ENCODE data around the gene HLA-E. TPM values are rescaled to one million over a fixed set of nuclear protein-coding genes. Genes with fewer than 3 reads are reported as not detected.

The HLA-E gene
- polyA plus RNA-seq, 3 donors, result 870 to 944 (median 893) TPM

GRCh38 chr6:30452736-30453507, 36.4 kb upstream of the HLA-E start:
- Mint-ChIP-seq H3K4me1 (peaks cover 38% of the 10 kb centered on the region), H3K27ac (no peak overlapping the region), H3K27me3 (ENCODE audit: low read depth in 3 of 3) (peaks cover 88 to 98% (median 98%) of the 10 kb centered on the region in 3 donors), H3K36me3 (peaks cover 0 to 18% of the 10 kb centered on the region in 2 donors), H3K9me3 (peaks cover 0 to 41% (median 20%) of the 10 kb centered on the region in 7 donors), H3K4me3 (peak overlapping the region in 1 of 2 donors; percentile 83)
- intact Hi-C loops (cut with micrococcal nuclease), result no loop called here
- H3K79me2 ChIP-seq (ENCODE audit: insufficient read depth, low read length), result no peaks in the 10 kb centered on the region
- peaks cover 23% of the 10 kb centered on the region for H4K20me1 ChIP-seq (ENCODE audit: insufficient read depth, low read length)
- H3K4me2 ChIP-seq (replicated peaks; ENCODE audit: extremely low read depth, low read length, poor library complexity, severe bottlenecking), result peak overlapping the region; percentile 22
- H3K27me3 ChIP-seq (ENCODE audit: control insufficient read depth in 2 of 2, insufficient read depth in 2 of 2, low read length in 2 of 2), result peaks cover 88 to 97% of the 10 kb centered on the region in 2 donors
- no peak for DNase-seq
- H3K36me3 ChIP-seq (replicated peaks in 1 of 2; ENCODE audit: control insufficient read depth in 1 of 2, insufficient read depth in 2 of 2, low read length in 2 of 2), result no peaks in the 10 kb centered on the region
- no peak overlapping the region for H2AFZ ChIP-seq (ENCODE audit: insufficient read depth, low read depth, low read length, poor library complexity, severe bottlenecking)
- no peak overlapping the region for H3K4me3 ChIP-seq (replicated peaks in 1 of 3; ENCODE audit: low read depth in 2 of 3, low read length in 3 of 3)
- no peak overlapping the region for H3K9ac ChIP-seq (ENCODE audit: insufficient read depth, low read length, poor library complexity, severe bottlenecking)
- TF ChIP-seq CTCF (IDR thresholded peaks at IDR 0.05), result no peak
- no peak overlapping the region for H3K27ac ChIP-seq (ENCODE audit: low read depth in 1 of 2, low read length in 2 of 2)
- H3K4me1 ChIP-seq (ENCODE audit: control insufficient read depth in 1 of 2, insufficient read depth in 2 of 2, low read length in 2 of 2), result peaks cover 35 to 39% of the 10 kb centered on the region in 2 donors
- H3K9me3 ChIP-seq (replicated peaks in 1 of 2; ENCODE audit: control insufficient read depth in 1 of 2, insufficient read depth in 1 of 2, low read length in 2 of 2), result peaks cover 0 to 34% of the 10 kb centered on the region in 2 donors
- 9% methylated on average over 39 of the region's 41 CpGs for WGBS (ENCODE audit: insufficient coverage)

- peaks cover under 1 to 16% of the 10 kb centered on the region in 2 donors for H3K36me3 Mint-ChIP-seq
- TF ChIP-seq CTCF (IDR thresholded peaks at IDR 0.05), result peak; percentile 98
- WGBS (ENCODE audit: insufficient coverage), result 3% methylated on average over 21 of the region's 26 CpGs
- no peaks in the 10 kb centered on the region for H3K36me3 ChIP-seq (replicated peaks in 1 of 2; ENCODE audit: control insufficient read depth in 1 of 2, insufficient read depth in 2 of 2, low read length in 2 of 2)
- H3K4me1 ChIP-seq (ENCODE audit: control insufficient read depth in 1 of 2, insufficient read depth in 2 of 2, low read length in 2 of 2), result peaks cover 35 to 39% of the 10 kb centered on the region in 2 donors
- H3K79me2 ChIP-seq (ENCODE audit: insufficient read depth, low read length), result no peaks in the 10 kb centered on the region
- no peak overlapping the region for H3K4me3 ChIP-seq (replicated peaks in 1 of 3; ENCODE audit: low read depth in 2 of 3, low read length in 3 of 3)
- H3K27me3 ChIP-seq (ENCODE audit: control insufficient read depth in 2 of 2, insufficient read depth in 2 of 2, low read length in 2 of 2), result peaks cover 88 to 97% of the 10 kb centered on the region in 2 donors
- no peak overlapping the region for H3K27ac ChIP-seq (ENCODE audit: low read depth in 1 of 2, low read length in 2 of 2)
- no peak overlapping the region for H3K9ac ChIP-seq (ENCODE audit: insufficient read depth, low read length, poor library complexity, severe bottlenecking)
- peak overlapping the region; percentile 22 for H3K4me2 ChIP-seq (replicated peaks; ENCODE audit: extremely low read depth, low read length, poor library complexity, severe bottlenecking)
- H3K9me3 ChIP-seq (replicated peaks in 1 of 2; ENCODE audit: control insufficient read depth in 1 of 2, insufficient read depth in 1 of 2, low read length in 2 of 2), result peaks cover under 1 to 34% of the 10 kb centered on the region in 2 donors
- intact Hi-C loops (cut with micrococcal nuclease), result no loop called here
- H3K4me1 Mint-ChIP-seq, result peaks cover 38% of the 10 kb centered on the region
- H3K9me3 Mint-ChIP-seq, result peaks cover 2 to 43% (median 20%) of the 10 kb centered on the region in 7 donors
- peak; percentile 78 to 86 (median 79) for DNase-seq
- H2AFZ ChIP-seq (ENCODE audit: insufficient read depth, low read depth, low read length, poor library complexity, severe bottlenecking), result no peak overlapping the region
- no peak overlapping the region for H3K27ac Mint-ChIP-seq
- peaks cover 23% of the 10 kb centered on the region for H4K20me1 ChIP-seq (ENCODE audit: insufficient read depth, low read length)
- peaks cover 88 to 98% (median 98%) of the 10 kb centered on the region in 3 donors for H3K27me3 Mint-ChIP-seq (ENCODE audit: low read depth in 3 of 3)
- H3K4me3 Mint-ChIP-seq, result peak overlapping the region in 1 of 2 donors; percentile 83
Observed at GRCh38 chr6:30453508-30454116, 35.7 kb upstream of the HLA-E start.

All from CD14-positive monocyte (primary cell).